A549 (cell line): ENCODE data around the gene TNFAIP6. TPM values are rescaled to one million over a fixed set of nuclear protein-coding genes. Genes with fewer than 3 reads are reported as not detected.

Experiments
- ATAC-seq, 2 experiments: fragments of 200-7000 bp in 1 of 2; fragments of >200 bp in 1 of 2; cut with Nextera tagmentation in 1 of 2; cut with Tn5 transposase in 1 of 2; 3 replicates each; pipeline versions ENCODE4 v1.8.0 to v1.9.1; 2018 to 2020; ENCODE audit warnings: mild to moderate bottlenecking in 1 of 2, moderate library complexity in 1 of 2
- CTCF ChIA-PET: fragments of 300-600 bp; sonication (Branson Sonifier 250); formaldehyde crosslinking; extraction: SDS; loops from one replicate; lab custom pipeline; 2021; ENCODE audit warnings: antibody characterized with exemption, inconsistent platforms; lab: Yijun Ruan, JAX
- POLR2A ChIA-PET: fragments of 350-600 bp; formaldehyde crosslinking; extraction: SDS; loops from one replicate; lab custom pipeline; 2021; ENCODE audit warnings: antibody characterized with exemption, inconsistent platforms; lab: Yijun Ruan, JAX
- DNase-seq, 2 experiments: peaks; one replicate each; pipeline versions ENCODE4 v3.0.0 to v3.0.0-alpha.2; 2011 to 2016; ENCODE audit warnings: low read depth in 1 of 2, low spot score in 1 of 2
- FAIRE-seq: peaks from 2 replicates; lab custom pipeline; 2011; peaks lifted over from hg19 to GRCh38; lab: Jason Lieb, UNC
- H3K27ac ChIP-seq, 2 experiments: fragments of >200 bp; sonication (Bioruptor Twin); formaldehyde crosslinking; 3 replicates each; pipeline ENCODE4 v1.5.1; 2016 to 2017
- H3K4me1 ChIP-seq: fragments of >200 bp; sonication (Bioruptor Twin); formaldehyde crosslinking; 3 replicates; pipeline ENCODE4 v1.6.1; 2016
- H3K4me2 ChIP-seq: fragments of >200 bp; sonication (Bioruptor Twin); formaldehyde crosslinking; 3 replicates; pipeline ENCODE4 v1.6.1; 2016
- H3K4me3 ChIP-seq: fragments of >200 bp; sonication (Bioruptor Twin); formaldehyde crosslinking; 3 replicates; pipeline ENCODE4 v1.5.1; 2016
- H3K9me3 ChIP-seq: fragments of >200 bp; sonication (Bioruptor Twin); formaldehyde crosslinking; 3 replicates; pipeline ENCODE4 v1.6.1; 2016
- CHD4 ChIP-seq: fragments of 200-600 bp; sonication (generic); IDR thresholded peaks from 2 replicates; pipeline ENCODE4 v1.6.1; 2016; ENCODE audit warnings: antibody characterized with exemption, mild to moderate bottlenecking, borderline replicate concordance
- EHF ChIP-seq: fragments of 250-450 bp; sonication (Bioruptor Pico); IDR thresholded peaks from 2 replicates; pipeline ENCODE4 v1.5.0; 2020; ENCODE audit warnings: mild to moderate bottlenecking
- EP300 ChIP-seq, 2 experiments: fragments of >200 bp; sonication (Bioruptor Twin); formaldehyde crosslinking; IDR thresholded peaks; 2 replicates in 1 of 2; 3 replicates in 1 of 2; pipeline ENCODE4 v1.6.1; 2016 to 2017
- FOXS1 ChIP-seq: fragments of 250-450 bp; sonication (Bioruptor Pico); IDR thresholded peaks from 2 replicates; pipeline ENCODE4 v1.5.0; 2020; ENCODE audit warnings: mild to moderate bottlenecking, moderate library complexity
- HDAC2 ChIP-seq: fragments of 200-600 bp; sonication (generic); IDR thresholded peaks from 2 replicates; pipeline ENCODE4 v1.6.1; 2016
- JUN ChIP-seq, 2 experiments: fragments of >200 bp; sonication (Bioruptor Twin); formaldehyde crosslinking; IDR thresholded peaks; 2 replicates in 1 of 2; 3 replicates in 1 of 2; pipeline ENCODE4 v1.6.1; 2016 to 2017
- KDM5A ChIP-seq: fragments of 200-600 bp; sonication (generic); IDR thresholded peaks from 2 replicates; pipeline ENCODE4 v1.6.1; 2016; ENCODE audit warnings: antibody characterized with exemption, mild to moderate bottlenecking
- MYC ChIP-seq: IDR thresholded peaks from 2 replicates; pipeline ENCODE4 v1.6.1; 2012; ENCODE audit warnings: mild to moderate bottlenecking, inconsistent platforms, low read length, improper control_type of control experiment, borderline replicate concordance
- RCOR1 ChIP-seq: fragments of 150-350 bp; IDR thresholded peaks from 2 replicates; pipeline ENCODE4 v1.6.1; 2014; ENCODE audit warnings: antibody characterized with exemption, low read length, low read depth
- ZFP36 ChIP-seq: fragments of 450-650 bp; IDR thresholded peaks from 2 replicates; pipeline ENCODE4 v1.6.1; 2014; ENCODE audit warnings: borderline replicate concordance; ENCODE audit not compliant: partially characterized antibody
- WGBS: methylation state at CpG from one replicate; pipeline ENCODE4 v1.1.6; 2017; ENCODE audit errors: missing lambda C conversion rate; 5-methylcytosine and 5-hydroxymethylcytosine counted together
- polyA plus RNA-seq, 4 experiments: library from polyadenylated mRNA; depleted of rRNA in 3 of 4; stranded (reverse); fragments of >200 nt; fragmentation: RNase III in 1 of 4; extraction: RNeasy Plus Mini Kit Qiagen cat#74134 plus additional on column Dnase treatment in 1 of 4; gene quantifications; 2 replicates in 3 of 4; 3 replicates in 1 of 4; pipeline ENCODE4 v1.2.3, GENCODE V29; 2011 to 2017
- small RNA-seq, 6 experiments: library from RNA; depleted of rRNA; stranded (forward); fragments of <200 nt; gene quantifications; one replicate each; pipeline ENCODE3, GENCODE V24; 2012

TNFAIP6 gene
- polyA plus RNA-seq, 2 of the 4 experiments (the other 2 are of a cell fraction) = 3.3 to 4.5 TPM

DNA sequence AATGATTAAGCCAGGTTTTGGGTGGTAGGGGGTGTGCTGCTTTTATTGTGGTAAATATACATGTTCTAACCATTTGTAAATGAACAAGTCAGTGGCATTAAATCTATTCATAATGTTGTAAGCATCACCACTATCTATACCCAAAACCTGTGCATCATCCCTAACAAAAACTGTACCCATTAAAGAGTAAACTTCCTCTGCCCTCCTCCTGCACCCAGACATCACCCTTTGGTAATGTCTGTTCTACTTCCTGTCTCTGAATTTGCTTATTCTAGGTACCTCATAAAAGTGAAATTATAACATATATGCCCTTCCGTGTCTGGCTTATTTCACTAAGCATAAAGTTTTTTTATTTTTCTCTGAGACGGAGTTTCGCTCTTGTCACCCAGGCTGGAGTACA is 66.4 kb downstream of the TNFAIP6 start:
- TF ChIP-seq MYC (no peak), FOXS1 (CRISPR knock-in tag) (no peak), KDM5A (no peak), EP300 (IDR thresholded peaks at IDR 0.05) (no peak), EHF (CRISPR knock-in tag) (no peak), JUN (IDR thresholded peaks at IDR 0.05) (no peak), CHD4 (no peak), ZFP36 (no peak), RCOR1 (no peak), HDAC2 (no peak)
- ATAC-seq (peak in 1 of 2 experiments; percentile 42; a peak in 2 of 6 replicates), FAIRE-seq (no peak), DNase-seq (peak in 1 of 2 experiments; percentile 11)
- ChIA-PET POLR2A (no interaction called here), CTCF (interaction anchor here (1.7 kb wide), 1 partner anchor 11 kb away, joined by 4 read pairs; no protein-coding TSS in a partner anchor)
- Histone ChIP-seq H3K27ac (peak overlapping the region in 1 of 2 experiments; percentile 36; a peak in 1 of 6 replicates), H3K4me3 (no peak overlapping the region), H3K4me2 (peak overlapping the region; percentile 31; the same call in 2 of the 3 replicates), H3K9me3 (no peaks in the 10 kb centered on the region), H3K4me1 (peaks cover 13% of the 10 kb centered on the region)
- 79% methylated on average over 3 of the region's 3 CpGs for WGBS

Small RNAs within 50 kb of the gene (small RNA-seq; reads per million reads assigned to genes)
- gene MIR4773-1 = 0 reads per million in 6 experiments
- gene RN7SL124P = 0 reads per million in 6 experiments

Other genes with a start within 250 kb of the TNFAIP6 start
- 7.3 and 9.3 TPM in 2 replicates for gene RBM43, start 95.7 kb upstream of the TNFAIP6 start, polyA plus RNA-seq (2011; rRNA removed)
- 4.4 to 5.0 TPM (median 4.8 TPM) in 3 replicates for gene RBM43, start 95.7 kb upstream of the TNFAIP6 start, polyA plus RNA-seq (2017; fragmentation: RNase III; extraction: RNeasy Plus Mini Kit Qiagen cat#74134 plus additional on column Dnase treatment)
- gene NMI, start 67.9 kb upstream of the TNFAIP6 start, polyA plus RNA-seq (2011; rRNA removed) = 9.7 and 15.4 TPM in 2 replicates
- gene NMI, start 67.9 kb upstream of the TNFAIP6 start, polyA plus RNA-seq (2017; fragmentation: RNase III; extraction: RNeasy Plus Mini Kit Qiagen cat#74134 plus additional on column Dnase treatment) = 15.9 to 18.0 TPM (median 16.8 TPM) in 3 replicates
- 24.7 and 28.7 TPM in 2 replicates for gene RIF1, start 52.3 kb downstream of the TNFAIP6 start, polyA plus RNA-seq (2011; rRNA removed)
- 15.5 to 17.4 TPM (median 16.7 TPM) in 3 replicates for gene RIF1, start 52.3 kb downstream of the TNFAIP6 start, polyA plus RNA-seq (2017; fragmentation: RNase III; extraction: RNeasy Plus Mini Kit Qiagen cat#74134 plus additional on column Dnase treatment)